ENCODE data around the gene EIF3A.
"Not testable (repeated sequence)": the region's sequence is repeated elsewhere in the genome, so short reads cannot be mapped to it uniquely, and the experiment has no call there.

Gene EIF3A

DNA sequence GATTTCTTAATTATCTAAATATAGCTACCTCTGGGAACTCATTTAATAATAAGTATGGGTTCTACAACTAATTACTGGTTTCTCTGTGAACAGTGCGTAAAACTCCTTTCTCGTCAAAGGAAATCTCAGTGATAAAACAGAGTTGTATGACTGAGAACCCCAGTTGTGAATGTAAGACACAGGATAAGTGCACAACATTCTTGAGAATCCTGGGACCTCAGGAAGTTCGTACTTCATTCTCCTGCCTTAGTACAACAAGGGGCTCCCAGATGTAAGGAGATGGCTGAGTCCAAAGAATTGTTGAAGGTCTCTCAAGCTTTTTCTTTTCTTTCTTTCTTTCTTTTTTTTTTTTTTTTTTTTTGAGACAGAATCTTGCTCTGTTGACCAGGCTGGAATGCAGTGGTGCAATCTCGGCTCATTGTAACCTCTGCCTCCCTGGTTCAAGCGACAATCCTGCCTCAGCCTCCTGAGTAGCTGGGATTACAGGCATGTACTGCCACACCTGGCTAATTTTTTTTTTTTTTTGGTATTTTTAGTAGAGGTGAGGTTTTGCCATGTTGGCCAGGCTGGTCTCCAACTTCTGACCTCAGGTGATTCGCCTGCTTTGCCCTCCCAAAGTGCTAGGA is 35.8 kb upstream of the EIF3A start:
- H3K9me3 ChIP-seq (ENCODE audit: low read depth, low read length), result no peaks in the 10 kb centered on the region
- H3K36me3 ChIP-seq (ENCODE audit: insufficient read depth, low read length), result peaks cover 18% of the 10 kb centered on the region
- no peak overlapping the region for H3K9ac ChIP-seq (ENCODE audit: insufficient read length)
- H3K27ac ChIP-seq, result peak overlapping the region; percentile 87
- no peak for TF ChIP-seq FOXP2 (optimal IDR thresholded peaks at IDR 0.05; ENCODE audit: control extremely low read depth, extremely low read length, insufficient read depth)
- TF ChIP-seq POLR2AphosphoS5 (IDR thresholded peaks at IDR 0.05; ENCODE audit: borderline replicate concordance, low read depth, low read length), result no peak
- TF ChIP-seq EZH2 (IDR thresholded peaks at IDR 0.05), result no peak
- peak overlapping the region; percentile 5 for H3K4me3 ChIP-seq
- DNase-seq (ENCODE audit: low read depth, low spot score), result no peak

- Histone ChIP-seq H3K4me3 (peak overlapping the region; percentile 5), H3K36me3 (ENCODE audit: insufficient read depth, low read length) (peaks cover 18% of the 10 kb centered on the region), H3K9ac (ENCODE audit: insufficient read length) (no peak overlapping the region), H3K27ac (peak overlapping the region; percentile 87), H3K9me3 (ENCODE audit: low read depth, low read length) (no peaks in the 10 kb centered on the region)
- DNase-seq (ENCODE audit: low read depth, low spot score), result no peak
- TF ChIP-seq EZH2 (IDR thresholded peaks at IDR 0.05) (no peak), POLR2AphosphoS5 (IDR thresholded peaks at IDR 0.05; ENCODE audit: borderline replicate concordance, low read depth, low read length) (no peak), FOXP2 (optimal IDR thresholded peaks at IDR 0.05; ENCODE audit: control extremely low read depth, extremely low read length, insufficient read depth) (no peak)
Measured at GRCh38 chr10:119115926-119116325, 35.3 kb upstream of the EIF3A start.

DNA sequence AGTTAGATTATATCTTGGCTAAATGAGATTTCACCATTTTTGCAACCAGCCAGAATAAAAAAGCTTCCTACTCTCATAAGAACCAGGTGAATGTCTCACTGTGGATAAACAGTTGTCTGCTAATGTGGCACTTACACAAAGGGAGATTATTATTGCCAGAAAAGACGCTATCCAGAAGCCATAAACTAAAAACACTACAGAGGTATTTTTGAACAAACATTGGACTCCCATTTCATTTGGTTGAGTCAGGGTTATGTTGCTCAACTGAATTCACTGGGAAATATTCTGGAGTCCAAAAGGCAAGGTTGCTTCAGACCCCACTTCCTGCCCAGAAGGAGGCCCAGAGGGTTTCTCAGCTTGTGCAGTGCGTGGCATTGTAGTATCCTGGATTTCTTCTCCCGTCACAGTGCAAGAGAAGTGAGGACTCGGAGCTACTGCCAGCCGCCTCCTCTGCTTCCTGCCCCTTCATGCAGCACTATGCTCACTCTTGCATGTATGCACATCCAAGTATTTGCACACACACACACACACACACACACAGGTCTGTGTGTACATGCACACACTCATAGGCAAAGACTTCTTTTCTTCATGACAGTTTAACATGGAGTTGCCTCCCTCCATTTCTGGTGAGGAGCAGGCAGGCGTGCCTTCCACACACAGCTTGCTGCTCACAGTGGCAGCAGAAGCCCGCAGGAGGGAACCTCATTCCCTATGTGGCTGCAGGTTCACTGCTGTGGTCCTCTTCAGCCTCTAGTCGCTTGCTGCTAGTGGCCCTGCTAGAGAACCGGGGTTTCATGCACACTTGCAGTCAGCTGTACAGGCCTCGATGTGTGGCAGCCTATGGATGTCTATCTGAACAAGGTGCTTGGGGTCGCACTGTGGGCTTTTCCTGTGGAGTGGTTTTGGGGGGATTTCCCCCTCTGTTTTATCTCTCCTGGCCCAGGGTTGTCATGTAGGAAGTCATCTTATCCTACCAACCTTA is 33.4 kb upstream of the EIF3A start:
- Histone ChIP-seq H3K27ac (peak overlapping the region; percentile 75), H3K9me3 (ENCODE audit: low read depth, low read length) (no peaks in the 10 kb centered on the region), H3K4me3 (no peak overlapping the region), H3K36me3 (ENCODE audit: insufficient read depth, low read length) (peaks cover 13% of the 10 kb centered on the region), H3K9ac (ENCODE audit: insufficient read length) (no peak overlapping the region)
- TF ChIP-seq FOXP2 (optimal IDR thresholded peaks at IDR 0.05; ENCODE audit: control extremely low read depth, extremely low read length, insufficient read depth), result no peak
- TF ChIP-seq POLR2AphosphoS5 (IDR thresholded peaks at IDR 0.05; ENCODE audit: borderline replicate concordance, low read depth, low read length), result no peak
- TF ChIP-seq EZH2 (IDR thresholded peaks at IDR 0.05), result no peak
- DNase-seq (ENCODE audit: low read depth, low spot score), result no peak

GRCh38 chr10:119112056-119112455 is 31.4 kb upstream of the EIF3A start:
- Histone ChIP-seq H3K9ac (ENCODE audit: insufficient read length) (no peak overlapping the region), H3K36me3 (ENCODE audit: insufficient read depth, low read length) (peaks cover 8% of the 10 kb centered on the region)

GRCh38 chr10:119107771-119108170 is 27.2 kb upstream of the EIF3A start:
- not testable (repeated sequence) for DNase-seq (ENCODE audit: low read depth, low spot score); H3K36me3 ChIP-seq (ENCODE audit: insufficient read depth, low read length); H3K27ac ChIP-seq; H3K4me3 ChIP-seq; H3K9ac ChIP-seq (ENCODE audit: insufficient read length); H3K9me3 ChIP-seq (ENCODE audit: low read depth, low read length)

More at GRCh38 chr10:119112056-119112455, 31.4 kb upstream of the EIF3A start:
- Histone ChIP-seq H3K9me3 (ENCODE audit: low read depth, low read length) (no peaks in the 10 kb centered on the region), H3K27ac (no peak overlapping the region), H3K4me3 (no peak overlapping the region)
- TF ChIP-seq POLR2AphosphoS5 (IDR thresholded peaks at IDR 0.05; ENCODE audit: borderline replicate concordance, low read depth, low read length), result no peak
- no peak for TF ChIP-seq FOXP2 (optimal IDR thresholded peaks at IDR 0.05; ENCODE audit: control extremely low read depth, extremely low read length, insufficient read depth)
- no peak for TF ChIP-seq EZH2 (IDR thresholded peaks at IDR 0.05)
- DNase-seq (ENCODE audit: low read depth, low spot score), result no peak

GRCh38 chr10:119107106-119107505 is 26.5 kb upstream of the EIF3A start:
- H3K36me3 ChIP-seq (ENCODE audit: insufficient read depth, low read length); H3K27ac ChIP-seq; DNase-seq (ENCODE audit: low read depth, low spot score); H3K9ac ChIP-seq (ENCODE audit: insufficient read length); H3K4me3 ChIP-seq; H3K9me3 ChIP-seq (ENCODE audit: low read depth, low read length): not testable (repeated sequence)

DNA sequence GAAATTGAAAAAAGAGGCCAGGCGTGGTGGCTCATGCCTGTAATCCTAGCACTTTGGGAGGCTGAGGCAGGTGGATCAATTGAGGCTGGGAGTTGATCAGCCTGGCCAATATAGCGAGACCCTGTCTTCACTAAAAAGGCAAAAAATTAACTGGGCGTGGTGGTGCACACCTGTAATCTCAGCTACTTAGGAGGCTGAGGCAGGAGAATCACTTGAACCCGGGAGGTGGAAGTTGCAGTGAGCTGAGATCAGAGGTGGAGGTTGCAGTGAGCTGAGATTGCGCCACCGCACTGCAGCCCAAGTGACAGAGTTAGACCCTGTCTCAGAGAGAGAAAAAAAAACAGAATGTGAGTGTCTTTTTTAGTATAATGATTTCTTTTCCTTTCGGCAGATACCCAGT is 25.3 kb upstream of the EIF3A start:
- not testable (repeated sequence) for H3K36me3 ChIP-seq (ENCODE audit: insufficient read depth, low read length); H3K27ac ChIP-seq; H3K9me3 ChIP-seq (ENCODE audit: low read depth, low read length); H3K4me3 ChIP-seq; H3K9ac ChIP-seq (ENCODE audit: insufficient read length); DNase-seq (ENCODE audit: low read depth, low spot score)

DNA sequence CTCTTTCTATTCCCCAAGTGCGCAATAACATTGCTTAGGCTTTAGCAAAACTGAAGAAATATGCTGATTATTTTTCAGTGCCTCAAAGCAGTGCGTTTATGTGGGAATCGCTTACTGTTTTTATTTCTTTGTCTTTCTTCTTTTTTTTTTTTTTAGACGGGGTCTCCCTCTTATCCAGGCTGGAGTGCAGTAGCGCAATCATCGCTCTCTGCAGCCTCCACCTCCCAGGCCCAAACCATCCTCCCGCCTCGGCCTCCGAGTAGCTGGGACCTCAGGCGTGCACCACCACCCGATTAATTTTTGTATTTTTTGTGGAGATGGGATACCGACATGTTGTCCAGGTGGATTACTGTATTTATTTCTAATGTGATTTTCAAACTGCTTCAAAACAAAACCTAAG is 24.5 kb upstream of the EIF3A start:
- Histone ChIP-seq H3K9me3 (ENCODE audit: low read depth, low read length) (no peaks in the 10 kb centered on the region), H3K27ac (no peak overlapping the region), H3K4me3 (peak overlapping the region; percentile 86), H3K9ac (ENCODE audit: insufficient read length) (peak overlapping the region; percentile 51), H3K36me3 (ENCODE audit: insufficient read depth, low read length) (no peaks in the 10 kb centered on the region)
- TF ChIP-seq EZH2 (IDR thresholded peaks at IDR 0.05) (no peak), POLR2AphosphoS5 (IDR thresholded peaks at IDR 0.05; ENCODE audit: borderline replicate concordance, low read depth, low read length) (no peak), FOXP2 (optimal IDR thresholded peaks at IDR 0.05; ENCODE audit: control extremely low read depth, extremely low read length, insufficient read depth) (no peak)
- DNase-seq (ENCODE audit: low read depth, low spot score), result no peak

- Histone ChIP-seq H3K27ac (no peak overlapping the region), H3K36me3 (ENCODE audit: insufficient read depth, low read length) (no peaks in the 10 kb centered on the region), H3K9ac (ENCODE audit: insufficient read length) (peak overlapping the region; percentile 51), H3K9me3 (ENCODE audit: low read depth, low read length) (no peaks in the 10 kb centered on the region), H3K4me3 (peak overlapping the region; percentile 86)
- TF ChIP-seq FOXP2 (optimal IDR thresholded peaks at IDR 0.05; ENCODE audit: control extremely low read depth, extremely low read length, insufficient read depth) (no peak), EZH2 (IDR thresholded peaks at IDR 0.05) (no peak), POLR2AphosphoS5 (IDR thresholded peaks at IDR 0.05; ENCODE audit: borderline replicate concordance, low read depth, low read length) (no peak)
- DNase-seq (ENCODE audit: low read depth, low spot score), result no peak
Measured at GRCh38 chr10:119104654-119105015, 24.0 kb upstream of the EIF3A start.
